WTC11 (cell line): ENCODE measurements around the gene SUPT3H. TPM values are rescaled to one million over a fixed set of nuclear protein-coding genes. Genes with fewer than 3 reads are reported as not detected.

Source experiments
- ATAC-seq: fragments of 200-7000 bp; cut with Tn5 transposase; 2 replicates; pipeline ENCODE4 v1.10.0; 2021; ENCODE audit warnings: mild to moderate bottlenecking, moderate library complexity
- CTCF ChIA-PET: fragments of 300-600 bp; sonication (Branson Sonifier 250); formaldehyde crosslinking; loops from one replicate; lab custom pipeline; 2021; ENCODE audit warnings: antibody characterized with exemption; lab: Charles Lee
- POLR2A ChIA-PET: fragments of 350-600 bp; sonication (Branson Sonifier 250); formaldehyde crosslinking; loops from one replicate; lab custom pipeline; 2021; ENCODE audit warnings: antibody characterized with exemption; lab: Charles Lee
- DNase-seq: peaks from one replicate; pipeline ENCODE4 v3.0.0; 2021; ENCODE audit warnings: low spot score
- H3K27ac Mint-ChIP-seq: 2 replicates; pipeline ENCODE4 v1.8.0; 2021; ENCODE audit warnings: mixed read lengths
- H3K27me3 Mint-ChIP-seq: 2 replicates; pipeline ENCODE4 v1.8.0; 2021; ENCODE audit warnings: low read depth, mild to moderate bottlenecking, moderate library complexity, mixed read lengths
- H3K36me3 Mint-ChIP-seq: 2 replicates; pipeline ENCODE4 v1.8.0; 2021; ENCODE audit warnings: mixed read lengths
- H3K4me1 Mint-ChIP-seq: 2 replicates; pipeline ENCODE4 v1.8.0; 2022; ENCODE audit warnings: mixed read lengths
- H3K4me3 Mint-ChIP-seq: 2 replicates; pipeline ENCODE4 v1.8.0; 2021; ENCODE audit warnings: mild to moderate bottlenecking, moderate library complexity, mixed read lengths
- H3K9me3 Mint-ChIP-seq: 2 replicates; pipeline ENCODE4 v1.8.0; 2021; ENCODE audit warnings: mixed read lengths
- E2F1 ChIP-seq: sonication (generic); formaldehyde crosslinking; IDR thresholded peaks from 2 replicates; pipeline ENCODE4 v1.8.0; 2022; ENCODE audit warnings: mild to moderate bottlenecking, missing genetic modification reagents
- ETV6 ChIP-seq: sonication (generic); formaldehyde crosslinking; IDR thresholded peaks from 2 replicates; pipeline ENCODE4 v1.8.1; 2022; ENCODE audit warnings: mild to moderate bottlenecking, missing genetic modification reagents
- GRHL2 ChIP-seq: fragments of 250-450 bp; sonication (Bioruptor Pico); IDR thresholded peaks from 2 replicates; pipeline ENCODE4 v1.8.0; 2022; ENCODE audit warnings: mild to moderate bottlenecking, moderate library complexity; ENCODE audit not compliant: insufficient replicate concordance, severe bottlenecking
- GTF2I ChIP-seq: fragments of 250-450 bp; sonication (Bioruptor Pico); conservative IDR thresholded peaks from 2 replicates; pipeline ENCODE4 v1.4.0; 2021; ENCODE audit warnings: mild to moderate bottlenecking
- IRF2 ChIP-seq: sonication (generic); formaldehyde crosslinking; IDR thresholded peaks from 2 replicates; pipeline ENCODE4 v1.8.0; 2022; ENCODE audit warnings: low read depth, missing genetic modification reagents, borderline replicate concordance
- JAZF1 ChIP-seq: fragments of 250-450 bp; sonication (Bioruptor Pico); IDR thresholded peaks from 2 replicates; pipeline ENCODE4 v1.9.0; 2021; ENCODE audit warnings: moderate library complexity, mild to moderate bottlenecking, inconsistent platforms
- MXD4 ChIP-seq: fragments of 250-450 bp; sonication (Bioruptor Pico); IDR thresholded peaks from 2 replicates; pipeline ENCODE4 v1.8.0; 2021; ENCODE audit warnings: mild to moderate bottlenecking, moderate library complexity, borderline replicate concordance
- PRRX2 ChIP-seq: fragments of 250-450 bp; sonication (Bioruptor Pico); IDR thresholded peaks from 2 replicates; pipeline ENCODE4 v1.8.0; 2021; ENCODE audit warnings: mild to moderate bottlenecking
- RORB ChIP-seq: fragments of 250-450 bp; sonication (Bioruptor Pico); IDR thresholded peaks from 2 replicates; pipeline ENCODE4 v1.9.0; 2021; ENCODE audit warnings: mild to moderate bottlenecking
- SOX15 ChIP-seq: fragments of 250-450 bp; sonication (Bioruptor Pico); IDR thresholded peaks from 2 replicates; pipeline ENCODE4 v1.9.0; 2021; ENCODE audit warnings: mild to moderate bottlenecking
- TCF7 ChIP-seq: sonication (generic); formaldehyde crosslinking; IDR thresholded peaks from 2 replicates; pipeline ENCODE4 v1.8.0; 2022; ENCODE audit warnings: mild to moderate bottlenecking, low read depth, missing genetic modification reagents, moderate library complexity
- ZNF138 ChIP-seq: sonication (generic); formaldehyde crosslinking; conservative IDR thresholded peaks from 2 replicates; pipeline ENCODE4 v1.8.1; 2022; ENCODE audit warnings: mild to moderate bottlenecking, moderate library complexity, missing genetic modification reagents
- ZNF317 ChIP-seq: sonication (generic); formaldehyde crosslinking; IDR thresholded peaks from 2 replicates; pipeline ENCODE4 v1.8.1; 2023; ENCODE audit warnings: low read depth, mild to moderate bottlenecking, moderate library complexity, missing genetic modification reagents, borderline replicate concordance
- ZNF532 ChIP-seq: fragments of 250-450 bp; sonication (Bioruptor Pico); IDR thresholded peaks from 2 replicates; pipeline ENCODE4 v1.9.0; 2021; ENCODE audit warnings: mild to moderate bottlenecking, borderline replicate concordance
- total RNA-seq: library from RNA; stranded (reverse); gene quantifications from 3 replicates; pipeline ENCODE4 v1.2.3, GENCODE V29; 2021
- TF ChIP-seq, protein P1 (sequence below): sonication (generic); formaldehyde crosslinking; conservative IDR thresholded peaks from 2 replicates; pipeline ENCODE4 v1.8.1; 2023; ENCODE audit warnings: mild to moderate bottlenecking, low read depth, missing genetic modification reagents, moderate library complexity
- TF ChIP-seq, protein P2 (sequence below): sonication (generic); formaldehyde crosslinking; conservative IDR thresholded peaks from 2 replicates; pipeline ENCODE4 v1.8.1; 2022; ENCODE audit warnings: mild to moderate bottlenecking, missing genetic modification reagents
- TF ChIP-seq, protein P3 (sequence below): sonication (generic); formaldehyde crosslinking; IDR thresholded peaks from 2 replicates; pipeline ENCODE4 v1.8.1; 2023; ENCODE audit warnings: mild to moderate bottlenecking, missing genetic modification reagents, moderate library complexity
- TF ChIP-seq, protein P4 (sequence below): sonication (generic); formaldehyde crosslinking; IDR thresholded peaks from 2 replicates; pipeline ENCODE4 v1.8.1; 2022; ENCODE audit warnings: low read depth, missing genetic modification reagents, borderline replicate concordance

The SUPT3H gene
- total RNA-seq, 1 experiment from 2014 or later = 15.3 TPM

GRCh38 chr6:44966449-44967092 is 411.2 kb downstream of the SUPT3H start (continued):
- TF ChIP-seq MXD4 (CRISPR knock-in tag) = no peak
- TF ChIP-seq, all 79 proteins: peak for 0

GRCh38 chr6:44965708-44966107 is 412.0 kb downstream of the SUPT3H start:
- no peaks in the 10 kb centered on the region for H3K27me3 Mint-ChIP-seq
- no peak for ATAC-seq
- H3K36me3 Mint-ChIP-seq = no peaks in the 10 kb centered on the region
- TF ChIP-seq ZNF532 (CRISPR knock-in tag) (no peak), IRF2 (CRISPR knock-in tag) (no peak), ETV6 (CRISPR knock-in tag) (no peak), JAZF1 (CRISPR knock-in tag) (no peak), ZNF317 (no peak)
- TF ChIP-seq, protein P1, sequence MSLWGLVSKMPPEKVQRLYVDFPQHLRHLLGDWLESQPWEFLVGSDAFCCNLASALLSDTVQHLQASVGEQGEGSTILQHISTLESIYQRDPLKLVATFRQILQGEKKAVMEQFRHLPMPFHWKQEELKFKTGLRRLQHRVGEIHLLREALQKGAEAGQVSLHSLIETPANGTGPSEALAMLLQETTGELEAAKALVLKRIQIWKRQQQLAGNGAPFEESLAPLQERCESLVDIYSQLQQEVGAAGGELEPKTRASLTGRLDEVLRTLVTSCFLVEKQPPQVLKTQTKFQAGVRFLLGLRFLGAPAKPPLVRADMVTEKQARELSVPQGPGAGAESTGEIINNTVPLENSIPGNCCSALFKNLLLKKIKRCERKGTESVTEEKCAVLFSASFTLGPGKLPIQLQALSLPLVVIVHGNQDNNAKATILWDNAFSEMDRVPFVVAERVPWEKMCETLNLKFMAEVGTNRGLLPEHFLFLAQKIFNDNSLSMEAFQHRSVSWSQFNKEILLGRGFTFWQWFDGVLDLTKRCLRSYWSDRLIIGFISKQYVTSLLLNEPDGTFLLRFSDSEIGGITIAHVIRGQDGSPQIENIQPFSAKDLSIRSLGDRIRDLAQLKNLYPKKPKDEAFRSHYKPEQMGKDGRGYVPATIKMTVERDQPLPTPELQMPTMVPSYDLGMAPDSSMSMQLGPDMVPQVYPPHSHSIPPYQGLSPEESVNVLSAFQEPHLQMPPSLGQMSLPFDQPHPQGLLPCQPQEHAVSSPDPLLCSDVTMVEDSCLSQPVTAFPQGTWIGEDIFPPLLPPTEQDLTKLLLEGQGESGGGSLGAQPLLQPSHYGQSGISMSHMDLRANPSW (CRISPR knock-in tag) = no peak
- TF ChIP-seq, protein P2, sequence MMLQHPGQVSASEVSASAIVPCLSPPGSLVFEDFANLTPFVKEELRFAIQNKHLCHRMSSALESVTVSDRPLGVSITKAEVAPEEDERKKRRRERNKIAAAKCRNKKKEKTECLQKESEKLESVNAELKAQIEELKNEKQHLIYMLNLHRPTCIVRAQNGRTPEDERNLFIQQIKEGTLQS (CRISPR knock-in tag) = no peak
- TF ChIP-seq, protein P3, sequence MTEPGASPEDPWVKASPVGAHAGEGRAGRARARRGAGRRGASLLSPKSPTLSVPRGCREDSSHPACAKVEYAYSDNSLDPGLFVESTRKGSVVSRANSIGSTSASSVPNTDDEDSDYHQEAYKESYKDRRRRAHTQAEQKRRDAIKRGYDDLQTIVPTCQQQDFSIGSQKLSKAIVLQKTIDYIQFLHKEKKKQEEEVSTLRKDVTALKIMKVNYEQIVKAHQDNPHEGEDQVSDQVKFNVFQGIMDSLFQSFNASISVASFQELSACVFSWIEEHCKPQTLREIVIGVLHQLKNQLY = no peak
- no peak overlapping the region for H3K4me3 Mint-ChIP-seq
- no peak overlapping the region for H3K27ac Mint-ChIP-seq
- POLR2A ChIA-PET = no interaction called here
- H3K9me3 Mint-ChIP-seq = no peaks in the 10 kb centered on the region
- DNase-seq = no peak
- no peaks in the 10 kb centered on the region for H3K4me1 Mint-ChIP-seq
- CTCF ChIA-PET = interaction anchor here (1.5 to 2.2 kb wide), 2 partner anchors 310 to 490 kb away, joined by 4 to 6 read pairs; no protein-coding TSS in a partner anchor

DNA sequence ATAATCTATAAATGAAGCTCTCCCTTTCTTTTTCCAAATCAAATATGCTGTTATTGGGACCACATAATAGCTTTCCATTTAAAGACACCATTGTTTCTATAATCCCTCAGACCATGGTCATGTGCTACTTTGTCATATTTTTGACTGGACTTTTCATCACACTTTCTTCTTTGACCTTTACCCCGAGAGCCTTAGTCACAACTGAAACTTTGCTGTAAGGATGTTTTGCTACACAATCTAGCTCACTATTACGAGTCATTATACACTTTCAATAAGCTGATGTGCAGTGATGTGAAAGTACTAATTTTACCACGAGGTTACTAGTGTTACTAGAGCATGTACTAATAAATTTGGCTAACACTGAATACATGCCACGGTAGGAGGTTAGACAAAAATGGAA is 416.8 kb downstream of the SUPT3H start:
- H3K36me3 Mint-ChIP-seq = no peaks in the 10 kb centered on the region
- POLR2A ChIA-PET = no interaction called here
- no peak overlapping the region for H3K4me3 Mint-ChIP-seq
- H3K27me3 Mint-ChIP-seq = no peaks in the 10 kb centered on the region
- 0 out of 2 replicates have a peak, but pooled peaks cover 2% of the 10 kb centered on the region for H3K4me1 Mint-ChIP-seq
- no peaks in the 10 kb centered on the region for H3K9me3 Mint-ChIP-seq
- ATAC-seq = no peak
- CTCF ChIA-PET = no interaction called here
- DNase-seq = no peak
- no peak overlapping the region for H3K27ac Mint-ChIP-seq
- TF ChIP-seq E2F1 = no peak
- TF ChIP-seq TCF7 = no peak
- no peak for TF ChIP-seq GRHL2 (CRISPR knock-in tag)
- no peak for TF ChIP-seq SOX15 (CRISPR knock-in tag)
- TF ChIP-seq, protein P3 = no peak
- TF ChIP-seq PRRX2 (CRISPR knock-in tag) = no peak
- TF ChIP-seq ZNF138 (CRISPR knock-in tag) = no peak
- no peak for TF ChIP-seq RORB (CRISPR knock-in tag)
- TF ChIP-seq, protein P4, sequence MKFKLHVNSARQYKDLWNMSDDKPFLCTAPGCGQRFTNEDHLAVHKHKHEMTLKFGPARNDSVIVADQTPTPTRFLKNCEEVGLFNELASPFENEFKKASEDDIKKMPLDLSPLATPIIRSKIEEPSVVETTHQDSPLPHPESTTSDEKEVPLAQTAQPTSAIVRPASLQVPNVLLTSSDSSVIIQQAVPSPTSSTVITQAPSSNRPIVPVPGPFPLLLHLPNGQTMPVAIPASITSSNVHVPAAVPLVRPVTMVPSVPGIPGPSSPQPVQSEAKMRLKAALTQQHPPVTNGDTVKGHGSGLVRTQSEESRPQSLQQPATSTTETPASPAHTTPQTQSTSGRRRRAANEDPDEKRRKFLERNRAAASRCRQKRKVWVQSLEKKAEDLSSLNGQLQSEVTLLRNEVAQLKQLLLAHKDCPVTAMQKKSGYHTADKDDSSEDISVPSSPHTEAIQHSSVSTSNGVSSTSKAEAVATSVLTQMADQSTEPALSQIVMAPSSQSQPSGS (CRISPR knock-in tag) = no peak
- TF ChIP-seq GTF2I = no peak
